ENCODE measurements around the gene ACTL7B. TPM values are rescaled to one million over a fixed set of nuclear protein-coding genes. Genes with fewer than 3 reads are reported as not detected.
"Not testable (repeated sequence)": the region's sequence is repeated elsewhere in the genome, so short reads cannot be mapped to it uniquely, and the experiment has no call there.

Gene ACTL7B, protein sequence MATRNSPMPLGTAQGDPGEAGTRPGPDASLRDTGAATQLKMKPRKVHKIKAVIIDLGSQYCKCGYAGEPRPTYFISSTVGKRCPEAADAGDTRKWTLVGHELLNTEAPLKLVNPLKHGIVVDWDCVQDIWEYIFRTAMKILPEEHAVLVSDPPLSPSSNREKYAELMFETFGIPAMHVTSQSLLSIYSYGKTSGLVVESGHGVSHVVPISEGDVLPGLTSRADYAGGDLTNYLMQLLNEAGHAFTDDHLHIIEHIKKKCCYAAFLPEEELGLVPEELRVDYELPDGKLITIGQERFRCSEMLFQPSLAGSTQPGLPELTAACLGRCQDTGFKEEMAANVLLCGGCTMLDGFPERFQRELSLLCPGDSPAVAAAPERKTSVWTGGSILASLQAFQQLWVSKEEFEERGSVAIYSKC
- total RNA-seq (under 1 TPM in 2 of 5 experiments, not detected in 3; 0.10 to 0.29 TPM), polyA plus RNA-seq (not detected), total RNA-seq (not detected)

- POLR2A ChIA-PET: no interaction called here
- H3K9me3 ChIP-seq (ENCODE audit: control insufficient read depth in 2 of 3, low read length in 3 of 3): no peaks in the 10 kb centered on the region
- no peaks in the 10 kb centered on the region for H3K36me3 Mint-ChIP-seq
Measured at GRCh38 chr9:108855888-108856287, at the start of gene ACTL7B. TSS of gene ACTL7B (minus strand) at chr9:108855986. CDS start at chr9:108855930, 56 bp downstream.

DNA sequence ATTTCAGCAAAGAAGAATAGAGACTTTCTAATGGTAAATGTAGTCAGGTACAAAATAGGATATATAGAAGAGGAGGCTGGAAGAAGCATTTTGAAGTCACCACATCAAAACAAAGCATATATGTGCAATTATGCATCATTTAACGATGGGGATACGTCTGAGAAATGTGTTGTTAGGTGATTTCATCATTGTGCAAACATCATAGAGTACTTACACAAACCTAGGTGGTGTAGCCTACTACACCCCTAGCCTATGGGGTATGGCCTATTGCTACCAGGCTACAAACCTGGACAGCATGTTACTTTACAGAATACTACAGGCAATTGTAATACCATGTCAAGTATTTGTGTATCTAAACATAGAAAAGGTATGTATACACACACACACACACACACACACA lies 49.7 kb upstream of the ACTL7B start:
- no peak overlapping the region for H3K4me3 Mint-ChIP-seq
- Histone ChIP-seq H3K4me3 (ENCODE audit: low read length) (no peak overlapping the region), H3K36me3 (ENCODE audit: control insufficient read depth in 2 of 3, insufficient read depth in 3 of 3, low read length in 3 of 3) (peaks cover 27 to 93% (median 29%) of the 10 kb centered on the region in 3 experiments), H3K27me3 (ENCODE audit: control insufficient read depth in 2 of 2, insufficient read depth in 2 of 2, low read length in 2 of 2) (no peaks in the 10 kb centered on the region), H3K27ac (ENCODE audit: low read depth, low read length) (no peak overlapping the region), H3K9me3 (ENCODE audit: control insufficient read depth in 2 of 3, low read length in 3 of 3) (no peaks in the 10 kb centered on the region), H3K4me1 (ENCODE audit: control insufficient read depth in 2 of 2, insufficient read depth in 2 of 2, low read length in 2 of 2) (no peaks in the 10 kb centered on the region)
- H3K9me3 Mint-ChIP-seq: no peaks in the 10 kb centered on the region
- ATAC-seq: no peak
- H3K4me1 Mint-ChIP-seq: peaks cover 0 to 6% (median under 1%) of the 10 kb centered on the region in 7 donors
- H3K27ac Mint-ChIP-seq: no peak overlapping the region
- H3K27me3 Mint-ChIP-seq: no peaks in the 10 kb centered on the region
- intact Hi-C loops (cut with micrococcal nuclease): no loop called here
- ChIA-PET POLR2A (no interaction called here), CTCF (no interaction called here)
- peaks cover 26 to 77% (median 55%) of the 10 kb centered on the region in 5 donors for H3K36me3 Mint-ChIP-seq
- DNase-seq: no peak

More at GRCh38 chr9:108855888-108856287, at the start of gene ACTL7B:
- no peak for ATAC-seq
- Mint-ChIP-seq H3K4me1 (peaks cover 0 to 1% (median 0%) of the 10 kb centered on the region in 7 donors), H3K9me3 (no peaks in the 10 kb centered on the region), H3K27ac (peak within 1 kb of the TSS in 1 of 9 donors; percentile 7), H3K27me3 (peaks cover 2 to 9% (median 6%) of the 10 kb centered on the region in 5 donors), H3K4me3 (no peak within 1 kb of the TSS)
- Histone ChIP-seq H3K27ac (ENCODE audit: low read depth, low read length) (no peak within 1 kb of the TSS), H3K4me3 (ENCODE audit: low read length) (no peak within 1 kb of the TSS), H3K27me3 (ENCODE audit: control insufficient read depth in 2 of 2, insufficient read depth in 2 of 2, low read length in 2 of 2) (no peaks in the 10 kb centered on the region), H3K4me1 (ENCODE audit: control insufficient read depth in 2 of 2, insufficient read depth in 2 of 2, low read length in 2 of 2) (no peaks in the 10 kb centered on the region), H3K36me3 (ENCODE audit: control insufficient read depth in 2 of 3, insufficient read depth in 3 of 3, low read length in 3 of 3) (no peaks in the 10 kb centered on the region)
- CTCF ChIA-PET: no interaction called here
- DNase-seq: no peak
- intact Hi-C loops (cut with micrococcal nuclease): no loop called here

GRCh38 chr9:108904161-108904560 lies 48.4 kb upstream of the ACTL7B start:
- Histone ChIP-seq H3K27me3 (ENCODE audit: control insufficient read depth in 2 of 2, insufficient read depth in 2 of 2, low read length in 2 of 2) (no peaks in the 10 kb centered on the region), H3K27ac (ENCODE audit: low read depth, low read length) (no peak overlapping the region), H3K9me3 (ENCODE audit: control insufficient read depth in 2 of 3, low read length in 3 of 3) (no peaks in the 10 kb centered on the region), H3K4me1 (ENCODE audit: control insufficient read depth in 2 of 2, insufficient read depth in 2 of 2, low read length in 2 of 2) (no peaks in the 10 kb centered on the region), H3K36me3 (ENCODE audit: control insufficient read depth in 2 of 3, insufficient read depth in 3 of 3, low read length in 3 of 3) (peaks cover 27 to 89% (median 29%) of the 10 kb centered on the region in 3 experiments), H3K4me3 (ENCODE audit: low read length) (no peak overlapping the region)
- Mint-ChIP-seq H3K9me3 (no peaks in the 10 kb centered on the region), H3K27me3 (no peaks in the 10 kb centered on the region), H3K4me3 (no peak overlapping the region), H3K4me1 (peaks cover 0 to 6% (median 0%) of the 10 kb centered on the region in 7 donors), H3K27ac (no peak overlapping the region), H3K36me3 (peaks cover 32 to 76% (median 51%) of the 10 kb centered on the region in 5 donors)
- CTCF ChIA-PET: no interaction called here
- POLR2A ChIA-PET: no interaction called here
- intact Hi-C loops (cut with micrococcal nuclease): loop anchor here in 1 of 2 donors (5.0 kb wide), 1 partner anchor 48 kb away; no protein-coding TSS in a partner anchor
- ATAC-seq (no peak), DNase-seq (no peak)

DNA sequence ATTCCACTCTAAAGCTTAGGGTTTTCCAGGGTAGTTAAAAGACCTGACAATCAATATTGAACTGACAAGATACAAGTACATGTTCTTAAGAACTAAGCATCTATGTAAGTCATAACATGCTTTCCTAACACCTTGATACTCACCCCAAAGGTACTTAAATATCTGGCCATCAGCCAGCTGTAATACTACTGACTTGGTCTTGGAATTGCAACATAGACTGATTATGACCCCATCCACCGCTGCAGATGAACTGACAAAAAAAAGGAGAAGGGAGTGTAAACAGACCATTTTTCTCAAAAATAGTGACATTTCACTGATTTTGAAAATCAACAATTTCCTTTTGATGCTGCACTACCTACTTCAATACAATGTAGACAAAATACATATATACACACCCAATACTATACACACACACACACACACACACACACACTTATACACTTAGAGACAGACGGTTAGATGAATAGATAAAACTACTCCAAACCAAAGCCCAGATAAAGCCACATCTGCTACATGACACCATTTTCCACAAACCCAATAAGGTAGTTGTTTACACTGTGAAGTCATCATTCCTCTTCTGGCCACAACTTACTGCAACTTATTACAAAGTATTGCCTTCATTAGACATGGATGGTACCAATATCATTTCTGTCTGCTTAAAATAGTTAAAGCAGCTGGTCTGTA lies 47.8 kb upstream of the ACTL7B start:
- CTCF ChIA-PET: no interaction called here
- Mint-ChIP-seq H3K36me3 (peaks cover 29 to 73% (median 48%) of the 10 kb centered on the region in 5 donors), H3K9me3 (no peaks in the 10 kb centered on the region), H3K4me1 (peaks cover 0 to under 1% (median 0%) of the 10 kb centered on the region in 7 donors), H3K4me3 (no peak overlapping the region), H3K27ac (no peak overlapping the region), H3K27me3 (no peaks in the 10 kb centered on the region)
- no peak for DNase-seq
- H3K36me3 ChIP-seq (ENCODE audit: control insufficient read depth in 2 of 3, insufficient read depth in 3 of 3, low read length in 3 of 3): peaks cover 27 to 83% (median 28%) of the 10 kb centered on the region in 3 experiments
- H3K4me3 ChIP-seq (ENCODE audit: low read length): no peak overlapping the region
- intact Hi-C loops (cut with micrococcal nuclease): loop anchor here in 1 of 2 donors (5.0 kb wide), 1 partner anchor 49 kb away; no protein-coding TSS in a partner anchor
- ATAC-seq: peak; percentile 44
- no peaks in the 10 kb centered on the region for H3K27me3 ChIP-seq (ENCODE audit: control insufficient read depth in 2 of 2, insufficient read depth in 2 of 2, low read length in 2 of 2)
- POLR2A ChIA-PET: no interaction called here
- H3K9me3 ChIP-seq (ENCODE audit: control insufficient read depth in 2 of 3, low read length in 3 of 3): no peaks in the 10 kb centered on the region
- no peaks in the 10 kb centered on the region for H3K4me1 ChIP-seq (ENCODE audit: control insufficient read depth in 2 of 2, insufficient read depth in 2 of 2, low read length in 2 of 2)
- H3K27ac ChIP-seq (ENCODE audit: low read depth, low read length): no peak overlapping the region

GRCh38 chr9:108900176-108900575 lies 44.4 kb upstream of the ACTL7B start:
- Mint-ChIP-seq H3K27me3 (no peaks in the 10 kb centered on the region), H3K4me3 (no peak overlapping the region), H3K9me3 (no peaks in the 10 kb centered on the region), H3K4me1 (no peaks in the 10 kb centered on the region), H3K36me3 (peaks cover 30 to 82% (median 57%) of the 10 kb centered on the region in 5 donors), H3K27ac (peak overlapping the region in 1 of 9 donors; percentile 1)
- DNase-seq (no peak), ATAC-seq (no peak)
- no peak overlapping the region for H3K27ac ChIP-seq (ENCODE audit: low read depth, low read length)
- no peak overlapping the region for H3K4me3 ChIP-seq (ENCODE audit: low read length)
- intact Hi-C loops (cut with micrococcal nuclease): loop anchor here in 1 of 2 donors (5.0 kb wide), 1 partner anchor 52 kb away; no protein-coding TSS in a partner anchor
- H3K27me3 ChIP-seq (ENCODE audit: control insufficient read depth in 2 of 2, insufficient read depth in 2 of 2, low read length in 2 of 2): no peaks in the 10 kb centered on the region
- no peaks in the 10 kb centered on the region for H3K4me1 ChIP-seq (ENCODE audit: control insufficient read depth in 2 of 2, insufficient read depth in 2 of 2, low read length in 2 of 2)
- ChIA-PET CTCF (no interaction called here), POLR2A (no interaction called here)
- no peaks in the 10 kb centered on the region for H3K9me3 ChIP-seq (ENCODE audit: control insufficient read depth in 2 of 3, low read length in 3 of 3)
- peaks cover 27 to 83% (median 33%) of the 10 kb centered on the region in 3 experiments for H3K36me3 ChIP-seq (ENCODE audit: control insufficient read depth in 2 of 3, insufficient read depth in 3 of 3, low read length in 3 of 3)

GRCh38 chr9:108899023-108899695 lies 43.4 kb upstream of the ACTL7B start:
- H3K4me1 ChIP-seq (ENCODE audit: control insufficient read depth in 2 of 2, insufficient read depth in 2 of 2, low read length in 2 of 2); H3K27me3 ChIP-seq (ENCODE audit: control insufficient read depth in 2 of 2, insufficient read depth in 2 of 2, low read length in 2 of 2); POLR2A ChIA-PET; H3K4me1 Mint-ChIP-seq; intact Hi-C loops (cut with micrococcal nuclease); H3K27ac ChIP-seq (ENCODE audit: low read depth, low read length); H3K27me3 Mint-ChIP-seq; H3K4me3 Mint-ChIP-seq; CTCF ChIA-PET; ATAC-seq; H3K9me3 ChIP-seq (ENCODE audit: control insufficient read depth in 2 of 3, low read length in 3 of 3); H3K27ac Mint-ChIP-seq; H3K9me3 Mint-ChIP-seq; DNase-seq; H3K4me3 ChIP-seq (ENCODE audit: low read length): not testable (repeated sequence)
- H3K36me3 Mint-ChIP-seq: peaks cover 30 to 84% (median 59%) of the 10 kb centered on the region in 5 donors
- H3K36me3 ChIP-seq (ENCODE audit: control insufficient read depth in 2 of 3, insufficient read depth in 3 of 3, low read length in 3 of 3): peaks cover 28 to 84% (median 29%) of the 10 kb centered on the region in 3 experiments

Data from naive thymus-derived CD4-positive, alpha-beta T cell (primary cell).